Body of pancreas (tissue), 2 donors: Measurements from ENCODE around the gene SLC5A4. TPM values are rescaled to one million over a fixed set of nuclear protein-coding genes. Genes with fewer than 3 reads are reported as not detected.

Experiments
- small RNA-seq: library from RNA; depleted of rRNA; stranded (forward); fragments of <200 nt; gene quantifications from one replicate; pipeline ENCODE3, GENCODE V24; 2016
- total RNA-seq, 2 donors: library from RNA; depleted of rRNA; stranded (reverse); fragments of >200 nt; gene quantifications; one replicate each; pipeline ENCODE4 v1.1.0, GENCODE V29; 2016

SLC5A4 gene
- total RNA-seq, 2 donors from 2014 or later = 0.26 to 0.33 TPM

Small RNAs within 50 kb of the gene (small RNA-seq; reads per million reads assigned to genes)
- gene RF02171 = not detected

Other genes with a start within 250 kb of the SLC5A4 start
- 1 to 10 TPM in 1 of 2 donors, under 1 TPM in 1; 0.33 to 7.0 TPM for gene SLC5A1, start 212.1 kb downstream of the SLC5A4 start, total RNA-seq
- gene C22orf42, start 96.0 kb downstream of the SLC5A4 start, total RNA-seq = 1 to 10 TPM; 1.6 to 4.0 TPM
- not detected for gene RFPL2, start 50.3 kb downstream of the SLC5A4 start, total RNA-seq
- gene RFPL3, start 102.5 kb upstream of the SLC5A4 start, total RNA-seq = not detected
- gene RTCB, start 156.9 kb upstream of the SLC5A4 start, total RNA-seq = 10 to 100 TPM; 50.6 to 64.3 TPM
- not detected for gene BPIFC, start 209.1 kb upstream of the SLC5A4 start, total RNA-seq
- 10 to 100 TPM; 54.2 to 56.7 TPM for gene FBXO7, start 219.5 kb upstream of the SLC5A4 start, total RNA-seq